GM12892 (cell line): ENCODE results near the gene HMOX2.

Experiments
- POLR2A ChIP-seq: IDR thresholded peaks from 2 replicates; pipeline ENCODE4 v1.6.1; 2011; ENCODE audit warnings: low read depth, low read length, control low read depth
- POLR2AphosphoS5 ChIP-seq: IDR thresholded peaks from 2 replicates; pipeline ENCODE4 v1.6.1; 2011; ENCODE audit warnings: low read depth, low read length, control low read depth

DNA sequence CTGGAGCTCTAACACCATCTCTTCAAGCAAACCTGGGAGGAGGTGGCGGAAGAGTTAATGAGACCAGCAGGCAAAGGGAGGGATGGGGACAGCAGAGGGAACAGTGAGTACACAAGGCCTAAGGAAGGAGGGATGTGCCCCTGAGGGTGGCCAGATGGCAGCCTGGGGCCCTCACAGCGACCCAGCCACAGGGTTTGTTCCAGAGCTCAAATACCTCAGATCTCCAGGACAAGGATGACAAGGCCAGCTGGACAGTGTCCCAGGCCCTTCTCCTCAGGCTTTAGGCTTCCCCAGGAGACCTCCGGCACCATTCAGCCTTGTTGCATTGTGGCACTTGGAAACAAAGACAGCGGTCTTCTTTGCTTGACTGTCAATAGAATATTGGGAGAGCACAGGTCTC, 47.5 kb downstream of the HMOX2 start:
- TF ChIP-seq POLR2AphosphoS5 (no peak), POLR2A (no peak)
